K562 (cell line): ENCODE data around the gene MMP11. TPM values are rescaled to one million over a fixed set of nuclear protein-coding genes. Genes with fewer than 3 reads are reported as not detected.
A peak's percentile ranks its signal among the peaks of the same experiment; 100 is the strongest.

Source experiments
- ATAC-seq: fragments of 200-7000 bp; cut with Tn5 transposase; 3 replicates; pipeline ENCODE4 v1.9.1; 2020; ENCODE audit warnings: moderate library complexity
- BruUV-seq: library from RNA; stranded (reverse); fragments of 400-500 nt; replicated peaks from 2 replicates; lab custom pipeline; 2021; lab: Mats Ljungman, UMichigan
- CTCF ChIA-PET: fragments of 300-600 bp; formaldehyde crosslinking; extraction: SDS; loops from one replicate; lab custom pipeline; 2021; ENCODE audit warnings: low intra/inter-chr PET ratio; lab: Yijun Ruan, JAX
- POLR2A ChIA-PET: fragments of 300-600, 350-650 bp; sonication (Branson Sonifier 250); formaldehyde crosslinking; extraction: SDS; loops from one replicate; lab custom pipeline; 2021; ENCODE audit warnings: antibody characterized with exemption, inconsistent platforms; lab: Yijun Ruan, JAX
- DNase-seq, 4 experiments: peaks; one replicate each; pipeline versions ENCODE4 v3.0.0 to v3.0.0-alpha.2; 2011 to 2018; ENCODE audit warnings: low spot score in 3 of 4, mixed read lengths in 3 of 4; ENCODE audit errors: extremely low read depth in 1 of 4
- FAIRE-seq: peaks from 2 replicates; lab custom pipeline; 2011; peaks lifted over from hg19 to GRCh38; lab: Jason Lieb, UNC
- H2AFZ ChIP-seq: 2 replicates; pipeline ENCODE4 v1.6.0; 2011; ENCODE audit warnings: low read depth, low read length, control low read depth, inconsistent platforms
- H3K27ac ChIP-seq: fragments of 200-600 bp; 3 replicates; pipeline ENCODE4 v1.8.0; 2011; ENCODE audit warnings: low read depth, mild to moderate bottlenecking, control low read depth, inconsistent platforms, low read length, moderate library complexity, mixed read lengths; ENCODE audit errors: extremely low read depth
- H3K27me3 ChIP-seq, 2 experiments: fragments of 300-600 bp in 1 of 2; 2 replicates in 1 of 2; 3 replicates in 1 of 2; pipeline versions ENCODE4 v1.6.0 to v1.8.0; 2011; ENCODE audit warnings: inconsistent platforms in 2 of 2, low read length in 2 of 2, mild to moderate bottlenecking in 1 of 2, mixed read lengths in 1 of 2, moderate library complexity in 1 of 2; ENCODE audit not compliant: control insufficient read depth in 2 of 2, insufficient read depth in 2 of 2
- H3K36me3 ChIP-seq: fragments of 300-600 bp; 3 replicates; pipeline ENCODE4 v1.8.0; 2011; ENCODE audit warnings: mild to moderate bottlenecking, low read length, inconsistent platforms; ENCODE audit not compliant: control insufficient read depth, insufficient read depth
- H3K4me1 ChIP-seq, 2 experiments: fragments of 200-600 bp in 1 of 2; replicated peaks in 1 of 2; 2 replicates in 1 of 2; 3 replicates in 1 of 2; pipeline versions ENCODE4 v1.5.1 to v1.8.0; 2011; ENCODE audit warnings: inconsistent platforms in 2 of 2, low read length in 2 of 2, mild to moderate bottlenecking in 1 of 2, mixed read lengths in 1 of 2, moderate library complexity in 1 of 2; ENCODE audit not compliant: control insufficient read depth in 2 of 2, insufficient read depth in 2 of 2
- H3K4me2 ChIP-seq: 2 replicates; pipeline ENCODE4 v1.6.1; 2011; ENCODE audit warnings: low read length, control low read depth, inconsistent platforms, mixed read lengths; ENCODE audit not compliant: insufficient read depth
- H3K4me3 ChIP-seq: fragments of 200-600 bp; sonication (generic), shearing (Covaris generic); 2 replicates; pipeline ENCODE4 v1.5.1; 2016; ENCODE audit warnings: control low read depth, inconsistent platforms
- H3K79me2 ChIP-seq: fragments of 200-600 bp; 3 replicates; pipeline ENCODE4 v1.8.0; 2011; ENCODE audit warnings: low read length, inconsistent platforms; ENCODE audit not compliant: control insufficient read depth, insufficient read depth
- H3K9ac ChIP-seq, 2 experiments: 2 replicates each; pipeline versions ENCODE4 v1.6.0 to v1.6.1; 2011; ENCODE audit warnings: low read depth in 2 of 2, low read length in 2 of 2, control low read depth in 1 of 2, inconsistent platforms in 1 of 2, mild to moderate bottlenecking in 1 of 2, mixed read lengths in 1 of 2; ENCODE audit not compliant: insufficient read depth in 1 of 2
- H3K9me1 ChIP-seq: one replicate; pipeline ENCODE4 v1.6.0; 2011; ENCODE audit warnings: inconsistent platforms, mild to moderate bottlenecking, low read length, moderate library complexity; ENCODE audit not compliant: control insufficient read depth, insufficient read depth
- H3K9me3 ChIP-seq: replicated peaks from 2 replicates; pipeline ENCODE4 v1.5.1; 2011; ENCODE audit warnings: low read depth, low read length, inconsistent platforms; ENCODE audit not compliant: control insufficient read depth, insufficient read depth
- H4K20me1 ChIP-seq: replicated peaks from 2 replicates; pipeline ENCODE4 v1.6.1; 2011; ENCODE audit warnings: low read length, inconsistent platforms, mixed read lengths; ENCODE audit not compliant: control insufficient read depth, insufficient read depth
- BRF1 ChIP-seq: IDR thresholded peaks from 3 replicates; pipeline ENCODE4 v1.6.1; 2011; ENCODE audit warnings: borderline replicate concordance, mild to moderate bottlenecking; ENCODE audit not compliant: insufficient read length; ENCODE audit errors: extremely low read depth
- KLF16 ChIP-seq: IDR thresholded peaks from 2 replicates; pipeline ENCODE4 v1.6.1; 2016; ENCODE audit warnings: antibody characterized with exemption
- LCOR ChIP-seq: sonication (generic); formaldehyde crosslinking; IDR thresholded peaks from 2 replicates; pipeline ENCODE4 v1.8.0; 2022; ENCODE audit warnings: mild to moderate bottlenecking, missing genetic modification reagents
- NR2F6 ChIP-seq: fragments of 450-650 bp; formaldehyde crosslinking; IDR thresholded peaks from 2 replicates; pipeline ENCODE4 v1.4.0; 2020; ENCODE audit warnings: mild to moderate bottlenecking
- PHF20 ChIP-seq: fragments of 450-650 bp; IDR thresholded peaks from 2 replicates; pipeline ENCODE4 v1.6.1; 2018; ENCODE audit not compliant: partially characterized antibody
- SNIP1 ChIP-seq: fragments of 450-650 bp; IDR thresholded peaks from 2 replicates; pipeline ENCODE4 v1.7.1; 2017; ENCODE audit warnings: low read depth, mild to moderate bottlenecking
- STAT5A ChIP-seq: IDR thresholded peaks from 2 replicates; pipeline ENCODE4 v1.6.1; 2012; ENCODE audit warnings: low read length, inconsistent platforms, borderline replicate concordance
- TAF1 ChIP-seq: IDR thresholded peaks from 2 replicates; pipeline ENCODE4 v1.6.1; 2011; ENCODE audit warnings: mild to moderate bottlenecking, low read length, moderate library complexity; ENCODE audit not compliant: insufficient read depth, control insufficient read depth, severe bottlenecking; ENCODE audit errors: extremely low read depth
- WGBS: fragments of 100-300 bp; shearing (Covaris generic); methylation state at CpG from one replicate; pipeline ENCODE4 v1.1.6; 2016; ENCODE audit warnings: low coverage, mixed read lengths; ENCODE audit not compliant: insufficient coverage; ENCODE audit errors: missing lambda C conversion rate; 5-methylcytosine and 5-hydroxymethylcytosine counted together
- in situ Hi-C: fragments of 300-500 bp; cut with MboI; formaldehyde crosslinking; loops from 4 replicates; pipeline ENCODE4 v1.15.0; 2018; ENCODE audit warnings: inconsistent platforms, mixed read lengths
- intact Hi-C: fragments of 100-400 bp; cut with micrococcal nuclease; formaldehyde crosslinking; loops from 2 replicates; pipeline ENCODE4 v1.14.2; 2022
- polyA plus RNA-seq, 8 experiments: library from polyadenylated mRNA; depleted of rRNA in 4 of 8; stranded (reverse) in 5 of 8; unstranded in 3 of 8; fragments of >200 nt; fragmentation: Nextera tagmentation in 2 of 8; fragmentation: Illumina TruSeq in 1 of 8; extraction: Ambion mirVana in 2 of 8; extraction: Trizol in 1 of 8; gene quantifications; 2 replicates each; pipeline versions ENCODE4 v1.2.1 to v1.2.3, GENCODE V29; 2011 to 2014; ENCODE audit warnings: inconsistent platforms in 1 of 8, missing spikeins in 1 of 8
- total RNA-seq, 7 experiments: library from RNA; depleted of rRNA in 6 of 7; stranded (reverse); fragments of >200 nt in 6 of 7; fragmentation: Illumina TruSeq in 2 of 7; extraction: Trizol in 2 of 7; gene quantifications; 2 replicates each; pipeline versions ENCODE4 v1.2.1 to v1.2.3, GENCODE V29; 2011 to 2021; ENCODE audit warnings: low replicate concordance in 1 of 7
- TF ChIP-seq, protein P1 (sequence below): fragments of 450-650 bp; conservative IDR thresholded peaks from 2 replicates; pipeline ENCODE4 v1.6.1; 2016; ENCODE audit warnings: missing genetic modification characterization, low read depth, mild to moderate bottlenecking, missing compliant biosample characterization, moderate library complexity
- TF ChIP-seq, protein P2 (sequence below): fragments of 250-450 bp; sonication (Bioruptor Pico); IDR thresholded peaks from 2 replicates; pipeline ENCODE4 v1.9.0; 2021; ENCODE audit warnings: mild to moderate bottlenecking, inconsistent platforms

The MMP11 gene
- total and polyA plus RNA-seq, 9 of the 15 experiments (the other 6 are each of a cell fraction or from before 2014, with no cell fraction given): 0.14 to 1.8 (median 1.1) TPM; not detected in 2

DNA sequence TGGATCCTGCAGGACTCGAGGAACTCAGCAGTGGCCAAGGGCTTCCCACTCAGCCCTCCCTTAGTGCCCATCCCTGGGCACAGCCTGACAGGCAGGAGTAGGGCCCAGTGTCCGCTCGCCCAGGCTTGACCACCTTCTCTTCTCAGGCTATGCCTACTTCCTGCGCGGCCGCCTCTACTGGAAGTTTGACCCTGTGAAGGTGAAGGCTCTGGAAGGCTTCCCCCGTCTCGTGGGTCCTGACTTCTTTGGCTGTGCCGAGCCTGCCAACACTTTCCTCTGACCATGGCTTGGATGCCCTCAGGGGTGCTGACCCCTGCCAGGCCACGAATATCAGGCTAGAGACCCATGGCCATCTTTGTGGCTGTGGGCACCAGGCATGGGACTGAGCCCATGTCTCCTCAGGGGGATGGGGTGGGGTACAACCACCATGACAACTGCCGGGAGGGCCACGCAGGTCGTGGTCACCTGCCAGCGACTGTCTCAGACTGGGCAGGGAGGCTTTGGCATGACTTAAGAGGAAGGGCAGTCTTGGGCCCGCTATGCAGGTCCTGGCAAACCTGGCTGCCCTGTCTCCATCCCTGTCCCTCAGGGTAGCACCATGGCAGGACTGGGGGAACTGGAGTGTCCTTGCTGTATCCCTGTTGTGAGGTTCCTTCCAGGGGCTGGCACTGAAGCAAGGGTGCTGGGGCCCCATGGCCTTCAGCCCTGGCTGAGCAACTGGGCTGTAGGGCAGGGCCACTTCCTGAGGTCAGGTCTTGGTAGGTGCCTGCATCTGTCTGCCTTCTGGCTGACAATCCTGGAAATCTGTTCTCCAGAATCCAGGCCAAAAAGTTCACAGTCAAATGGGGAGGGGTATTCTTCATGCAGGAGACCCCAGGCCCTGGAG is 10.9 kb downstream of the MMP11 start:
- intact Hi-C loops: no loop called here
- Histone ChIP-seq H3K4me1 (peaks cover 11 to 30% of the 10 kb centered on the region in 2 experiments; a peak in 4 of 5 replicates), H3K27ac (no peak overlapping the region), H3K9ac (peak overlapping the region in 1 of 2 experiments; percentile 45; a peak in 1 of 4 replicates), H4K20me1 (peaks cover 7% of the 10 kb centered on the region), H3K79me2 (peaks cover 13% of the 10 kb centered on the region), H3K9me1 (no peaks in the 10 kb centered on the region), H3K27me3 (no peaks in the 10 kb centered on the region), H3K36me3 (peaks cover 3% of the 10 kb centered on the region; the same call in 1 of the 3 replicates), H2AFZ (no peak overlapping the region), H3K4me2 (no peak overlapping the region), H3K9me3 (no peaks in the 10 kb centered on the region), H3K4me3 (no peak overlapping the region)
- BruUV-seq: no TSS peak
- TF ChIP-seq STAT5A (no peak), TAF1 (no peak), BRF1 (no peak), NR2F6 (CRISPR knock-in tag) (no peak), PHF20 (no peak), KLF16 (no peak), LCOR (CRISPR knock-in tag) (no peak), SNIP1 (no peak)
- TF ChIP-seq, protein P1, sequence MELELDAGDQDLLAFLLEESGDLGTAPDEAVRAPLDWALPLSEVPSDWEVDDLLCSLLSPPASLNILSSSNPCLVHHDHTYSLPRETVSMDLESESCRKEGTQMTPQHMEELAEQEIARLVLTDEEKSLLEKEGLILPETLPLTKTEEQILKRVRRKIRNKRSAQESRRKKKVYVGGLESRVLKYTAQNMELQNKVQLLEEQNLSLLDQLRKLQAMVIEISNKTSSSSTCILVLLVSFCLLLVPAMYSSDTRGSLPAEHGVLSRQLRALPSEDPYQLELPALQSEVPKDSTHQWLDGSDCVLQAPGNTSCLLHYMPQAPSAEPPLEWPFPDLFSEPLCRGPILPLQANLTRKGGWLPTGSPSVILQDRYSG: no peak
- TF ChIP-seq, protein P2, sequence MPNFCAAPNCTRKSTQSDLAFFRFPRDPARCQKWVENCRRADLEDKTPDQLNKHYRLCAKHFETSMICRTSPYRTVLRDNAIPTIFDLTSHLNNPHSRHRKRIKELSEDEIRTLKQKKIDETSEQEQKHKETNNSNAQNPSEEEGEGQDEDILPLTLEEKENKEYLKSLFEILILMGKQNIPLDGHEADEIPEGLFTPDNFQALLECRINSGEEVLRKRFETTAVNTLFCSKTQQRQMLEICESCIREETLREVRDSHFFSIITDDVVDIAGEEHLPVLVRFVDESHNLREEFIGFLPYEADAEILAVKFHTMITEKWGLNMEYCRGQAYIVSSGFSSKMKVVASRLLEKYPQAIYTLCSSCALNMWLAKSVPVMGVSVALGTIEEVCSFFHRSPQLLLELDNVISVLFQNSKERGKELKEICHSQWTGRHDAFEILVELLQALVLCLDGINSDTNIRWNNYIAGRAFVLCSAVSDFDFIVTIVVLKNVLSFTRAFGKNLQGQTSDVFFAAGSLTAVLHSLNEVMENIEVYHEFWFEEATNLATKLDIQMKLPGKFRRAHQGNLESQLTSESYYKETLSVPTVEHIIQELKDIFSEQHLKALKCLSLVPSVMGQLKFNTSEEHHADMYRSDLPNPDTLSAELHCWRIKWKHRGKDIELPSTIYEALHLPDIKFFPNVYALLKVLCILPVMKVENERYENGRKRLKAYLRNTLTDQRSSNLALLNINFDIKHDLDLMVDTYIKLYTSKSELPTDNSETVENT (CRISPR knock-in tag): no peak
- CTCF ChIA-PET: no interaction called here
- 47% methylated on average over 10 of the region's 15 CpGs for WGBS
- in situ Hi-C loops: no loop called here
- no peak for FAIRE-seq
- no peak for DNase-seq
- POLR2A ChIA-PET: no interaction called here
- no peak for ATAC-seq
